K562 (cell line): ENCODE data around the gene TLE3. TPM values are rescaled to one million over a fixed set of nuclear protein-coding genes. Genes with fewer than 3 reads are reported as not detected.

Source experiments
- ETS2 ChIP-seq: IDR thresholded peaks from 2 replicates; pipeline ENCODE4 v1.6.1; 2016; ENCODE audit warnings: borderline replicate concordance, missing genetic modification characterization, mild to moderate bottlenecking, moderate library complexity, missing compliant biosample characterization; ENCODE audit not compliant: poor library complexity, severe bottlenecking
- FOXM1 ChIP-seq, 2 experiments: fragments of 450-650 bp in 1 of 2; sonication (generic) in 1 of 2; formaldehyde crosslinking in 1 of 2; IDR thresholded peaks; 2 replicates each; pipeline versions ENCODE4 v1.6.1 to v1.9.0; 2017 to 2022; ENCODE audit warnings: low read depth in 2 of 2, mild to moderate bottlenecking in 2 of 2, missing genetic modification reagents in 1 of 2, moderate library complexity in 1 of 2
- GATA2 ChIP-seq: sonication (generic); formaldehyde crosslinking; IDR thresholded peaks from 2 replicates; pipeline ENCODE4 v1.4.0; 2020; ENCODE audit warnings: mild to moderate bottlenecking, missing genetic modification reagents
- HDAC3 ChIP-seq: fragments of 450-650 bp; IDR thresholded peaks from 2 replicates; pipeline ENCODE4 v1.6.1; 2018; ENCODE audit warnings: borderline replicate concordance, mild to moderate bottlenecking, moderate library complexity; ENCODE audit not compliant: partially characterized antibody
- HNRNPLL ChIP-seq: fragments of 200-400 bp; formaldehyde crosslinking; IDR thresholded peaks from 2 replicates; pipeline ENCODE4 v1.6.1; 2017; ENCODE audit warnings: low read length, low read depth, mild to moderate bottlenecking; ENCODE audit not compliant: poor library complexity, severe bottlenecking
- KLF1 ChIP-seq: fragments of 450-650 bp; IDR thresholded peaks from 2 replicates; pipeline ENCODE4 v1.6.1; 2016; ENCODE audit warnings: missing genetic modification characterization, missing compliant biosample characterization
- NEUROD1 ChIP-seq: fragments of 150-350 bp; IDR thresholded peaks from 2 replicates; pipeline ENCODE4 v1.6.1; 2014; ENCODE audit warnings: borderline replicate concordance, low read length, low read depth; ENCODE audit not compliant: partially characterized antibody
- NFATC3 ChIP-seq: fragments of 450-650 bp; IDR thresholded peaks from 2 replicates; pipeline ENCODE4 v1.6.1; 2017; ENCODE audit warnings: mild to moderate bottlenecking
- SREBF2 ChIP-seq: sonication (generic); formaldehyde crosslinking; IDR thresholded peaks from 2 replicates; pipeline ENCODE4 v1.4.0; 2020; ENCODE audit warnings: mild to moderate bottlenecking, missing genetic modification reagents
- TGIF2 ChIP-seq: sonication (generic); formaldehyde crosslinking; IDR thresholded peaks from 2 replicates; pipeline ENCODE4 v1.8.1; 2022; ENCODE audit warnings: mild to moderate bottlenecking, missing genetic modification reagents, moderate library complexity
- ZBTB1 ChIP-seq: sonication (generic); formaldehyde crosslinking; IDR thresholded peaks from 2 replicates; pipeline ENCODE4 v1.8.1; 2023; ENCODE audit warnings: missing genetic modification reagents, low read depth, mild to moderate bottlenecking, borderline replicate concordance
- ZNF311 ChIP-seq: fragments of 250-450 bp; sonication (Bioruptor Pico); IDR thresholded peaks from 2 replicates; pipeline ENCODE4 v1.4.0; 2020; ENCODE audit warnings: mild to moderate bottlenecking, moderate library complexity
- ZNF699 ChIP-seq: fragments of 250-450 bp; sonication (Bioruptor Pico); IDR thresholded peaks from 2 replicates; pipeline ENCODE4 v1.8.0; 2021; ENCODE audit warnings: mild to moderate bottlenecking, moderate library complexity; ENCODE audit not compliant: insufficient replicate concordance
- polyA plus RNA-seq, 8 experiments: library from polyadenylated mRNA; depleted of rRNA in 4 of 8; stranded (reverse) in 5 of 8; unstranded in 3 of 8; fragments of >200 nt; fragmentation: Nextera tagmentation in 2 of 8; fragmentation: Illumina TruSeq in 1 of 8; extraction: Ambion mirVana in 2 of 8; extraction: Trizol in 1 of 8; gene quantifications; 2 replicates each; pipeline versions ENCODE4 v1.2.1 to v1.2.3, GENCODE V29; 2011 to 2014; ENCODE audit warnings: inconsistent platforms in 1 of 8, missing spikeins in 1 of 8
- total RNA-seq, 7 experiments: library from RNA; depleted of rRNA in 6 of 7; stranded (reverse); fragments of >200 nt in 6 of 7; fragmentation: Illumina TruSeq in 2 of 7; extraction: Trizol in 2 of 7; gene quantifications; 2 replicates each; pipeline versions ENCODE4 v1.2.1 to v1.2.3, GENCODE V29; 2011 to 2021; ENCODE audit warnings: low replicate concordance in 1 of 7
- TF ChIP-seq, protein P1 (sequence below): fragments of 450-650 bp; IDR thresholded peaks from 2 replicates; pipeline ENCODE4 v1.6.1; 2016; ENCODE audit warnings: missing biosample characterization, missing genetic modification characterization
- TF ChIP-seq, protein P2 (sequence below): IDR thresholded peaks from 2 replicates; pipeline ENCODE4 v1.6.1; 2012; ENCODE audit warnings: low read depth, low read length, improper control_type of control experiment, borderline replicate concordance
- TF ChIP-seq, protein P3 (sequence below): fragments of 450-650 bp; IDR thresholded peaks from 2 replicates; pipeline ENCODE4 v1.7.1; 2018; ENCODE audit warnings: mild to moderate bottlenecking, low read depth; ENCODE audit not compliant: partially characterized antibody
- TF ChIP-seq, protein P4 (sequence below): fragments of 250-450 bp; sonication (Bioruptor Pico); IDR thresholded peaks from 2 replicates; pipeline ENCODE4 v1.8.0; 2021; ENCODE audit warnings: moderate library complexity, mild to moderate bottlenecking, inconsistent platforms
- TF ChIP-seq, protein P5 (sequence below): fragments of 250-450 bp; sonication (Bioruptor Pico); IDR thresholded peaks from 2 replicates; pipeline ENCODE4 v1.5.0; 2021

The TLE3 gene
- total and polyA plus RNA-seq, 9 of the 15 experiments (the other 6 are each of a cell fraction or from before 2014, with no cell fraction given) = 1.5 to 84.2 (median 14.1) TPM

DNA sequence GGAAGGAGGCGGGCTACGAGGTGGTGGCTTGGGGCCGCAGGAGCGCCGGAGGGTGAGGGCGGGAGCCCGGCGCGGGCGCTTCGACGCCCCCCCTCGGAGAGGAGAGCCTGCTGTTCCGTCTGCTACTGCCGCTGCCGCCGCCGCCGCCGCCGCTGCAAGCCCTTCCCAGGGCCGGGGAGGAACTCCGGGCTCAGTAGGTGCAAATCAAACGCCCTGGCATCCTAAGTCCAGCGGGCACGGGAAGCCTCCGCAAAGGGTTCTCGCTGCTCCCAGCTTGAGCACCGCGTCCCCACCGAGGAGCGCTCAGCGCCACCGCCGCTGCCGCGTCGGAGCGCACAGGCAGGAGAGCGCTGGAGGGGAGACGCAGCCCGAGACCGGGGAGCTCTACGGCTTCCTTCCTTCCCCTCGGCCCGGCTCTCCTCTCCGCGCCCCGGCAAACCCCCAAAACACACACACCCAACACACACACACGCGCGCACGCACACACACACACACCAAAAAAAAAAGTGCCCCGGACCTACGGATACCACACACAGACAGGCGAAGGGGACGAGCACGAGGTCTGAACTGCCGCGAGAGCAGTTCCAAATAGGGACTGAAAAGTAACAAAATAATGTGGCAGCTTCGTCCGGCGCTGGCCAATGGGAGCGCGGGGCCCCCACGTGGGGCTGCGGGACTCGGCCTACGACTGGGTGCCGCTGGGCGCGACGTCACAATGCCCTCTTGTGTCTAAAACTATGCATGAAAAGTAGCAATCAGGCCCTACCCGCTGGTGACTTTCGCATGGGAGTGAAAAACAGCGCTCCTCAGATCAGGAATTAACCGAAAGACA is at the start of gene TLE3 (continued):
- no peak for TF ChIP-seq SREBF2
- peak; percentile 44 for TF ChIP-seq HNRNPLL
- TF ChIP-seq ZBTB1 (CRISPR knock-in tag) = no peak
- TF ChIP-seq NFATC3 = no peak
- no peak for TF ChIP-seq HDAC3
- no peak for TF ChIP-seq ETS2 (tag)
- TF ChIP-seq, protein P1, sequence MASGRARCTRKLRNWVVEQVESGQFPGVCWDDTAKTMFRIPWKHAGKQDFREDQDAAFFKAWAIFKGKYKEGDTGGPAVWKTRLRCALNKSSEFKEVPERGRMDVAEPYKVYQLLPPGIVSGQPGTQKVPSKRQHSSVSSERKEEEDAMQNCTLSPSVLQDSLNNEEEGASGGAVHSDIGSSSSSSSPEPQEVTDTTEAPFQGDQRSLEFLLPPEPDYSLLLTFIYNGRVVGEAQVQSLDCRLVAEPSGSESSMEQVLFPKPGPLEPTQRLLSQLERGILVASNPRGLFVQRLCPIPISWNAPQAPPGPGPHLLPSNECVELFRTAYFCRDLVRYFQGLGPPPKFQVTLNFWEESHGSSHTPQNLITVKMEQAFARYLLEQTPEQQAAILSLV (tag) = no peak
- TF ChIP-seq NEUROD1 = peak; percentile 18
- no peak for TF ChIP-seq ZNF311
- TF ChIP-seq GATA2 (CRISPR knock-in tag) = no peak
- TF ChIP-seq, protein P2, sequence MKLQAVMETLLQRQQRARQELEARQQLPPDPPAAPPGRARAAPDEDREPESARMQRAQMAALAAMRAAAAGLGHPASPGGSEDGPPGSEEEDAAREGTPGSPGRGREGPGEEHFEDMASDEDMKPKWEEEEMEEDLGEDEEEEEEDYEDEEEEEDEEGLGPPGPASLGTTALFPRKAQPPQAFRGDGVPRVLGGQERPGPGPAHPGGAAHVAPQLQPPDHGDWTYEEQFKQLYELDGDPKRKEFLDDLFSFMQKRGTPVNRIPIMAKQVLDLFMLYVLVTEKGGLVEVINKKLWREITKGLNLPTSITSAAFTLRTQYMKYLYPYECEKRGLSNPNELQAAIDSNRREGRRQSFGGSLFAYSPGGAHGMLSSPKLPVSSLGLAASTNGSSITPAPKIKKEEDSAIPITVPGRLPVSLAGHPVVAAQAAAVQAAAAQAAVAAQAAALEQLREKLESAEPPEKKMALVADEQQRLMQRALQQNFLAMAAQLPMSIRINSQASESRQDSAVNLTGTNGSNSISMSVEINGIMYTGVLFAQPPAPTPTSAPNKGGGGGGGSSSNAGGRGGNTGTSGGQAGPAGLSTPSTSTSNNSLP = no peak
- TF ChIP-seq TGIF2 (CRISPR knock-in tag) = no peak
- TF ChIP-seq ZNF699 = no peak
- TF ChIP-seq, protein P3, sequence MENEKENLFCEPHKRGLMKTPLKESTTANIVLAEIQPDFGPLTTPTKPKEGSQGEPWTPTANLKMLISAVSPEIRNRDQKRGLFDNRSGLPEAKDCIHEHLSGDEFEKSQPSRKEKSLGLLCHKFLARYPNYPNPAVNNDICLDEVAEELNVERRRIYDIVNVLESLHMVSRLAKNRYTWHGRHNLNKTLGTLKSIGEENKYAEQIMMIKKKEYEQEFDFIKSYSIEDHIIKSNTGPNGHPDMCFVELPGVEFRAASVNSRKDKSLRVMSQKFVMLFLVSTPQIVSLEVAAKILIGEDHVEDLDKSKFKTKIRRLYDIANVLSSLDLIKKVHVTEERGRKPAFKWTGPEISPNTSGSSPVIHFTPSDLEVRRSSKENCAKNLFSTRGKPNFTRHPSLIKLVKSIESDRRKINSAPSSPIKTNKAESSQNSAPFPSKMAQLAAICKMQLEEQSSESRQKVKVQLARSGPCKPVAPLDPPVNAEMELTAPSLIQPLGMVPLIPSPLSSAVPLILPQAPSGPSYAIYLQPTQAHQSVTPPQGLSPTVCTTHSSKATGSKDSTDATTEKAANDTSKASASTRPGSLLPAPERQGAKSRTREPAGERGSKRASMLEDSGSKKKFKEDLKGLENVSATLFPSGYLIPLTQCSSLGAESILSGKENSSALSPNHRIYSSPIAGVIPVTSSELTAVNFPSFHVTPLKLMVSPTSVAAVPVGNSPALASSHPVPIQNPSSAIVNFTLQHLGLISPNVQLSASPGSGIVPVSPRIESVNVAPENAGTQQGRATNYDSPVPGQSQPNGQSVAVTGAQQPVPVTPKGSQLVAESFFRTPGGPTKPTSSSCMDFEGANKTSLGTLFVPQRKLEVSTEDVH = no peak
- TF ChIP-seq, protein P4, sequence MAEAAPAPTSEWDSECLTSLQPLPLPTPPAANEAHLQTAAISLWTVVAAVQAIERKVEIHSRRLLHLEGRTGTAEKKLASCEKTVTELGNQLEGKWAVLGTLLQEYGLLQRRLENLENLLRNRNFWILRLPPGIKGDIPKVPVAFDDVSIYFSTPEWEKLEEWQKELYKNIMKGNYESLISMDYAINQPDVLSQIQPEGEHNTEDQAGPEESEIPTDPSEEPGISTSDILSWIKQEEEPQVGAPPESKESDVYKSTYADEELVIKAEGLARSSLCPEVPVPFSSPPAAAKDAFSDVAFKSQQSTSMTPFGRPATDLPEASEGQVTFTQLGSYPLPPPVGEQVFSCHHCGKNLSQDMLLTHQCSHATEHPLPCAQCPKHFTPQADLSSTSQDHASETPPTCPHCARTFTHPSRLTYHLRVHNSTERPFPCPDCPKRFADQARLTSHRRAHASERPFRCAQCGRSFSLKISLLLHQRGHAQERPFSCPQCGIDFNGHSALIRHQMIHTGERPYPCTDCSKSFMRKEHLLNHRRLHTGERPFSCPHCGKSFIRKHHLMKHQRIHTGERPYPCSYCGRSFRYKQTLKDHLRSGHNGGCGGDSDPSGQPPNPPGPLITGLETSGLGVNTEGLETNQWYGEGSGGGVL = no peak
- no peak for TF ChIP-seq KLF1 (tag)
- no peak for TF ChIP-seq FOXM1 (IDR thresholded peaks at IDR 0.05; ENCODE audit: low read depth)
- no peak for TF ChIP-seq FOXM1 (CRISPR knock-in tag; IDR thresholded peaks at IDR 0.05; ENCODE audit: low read depth)
- TF ChIP-seq, protein P5, sequence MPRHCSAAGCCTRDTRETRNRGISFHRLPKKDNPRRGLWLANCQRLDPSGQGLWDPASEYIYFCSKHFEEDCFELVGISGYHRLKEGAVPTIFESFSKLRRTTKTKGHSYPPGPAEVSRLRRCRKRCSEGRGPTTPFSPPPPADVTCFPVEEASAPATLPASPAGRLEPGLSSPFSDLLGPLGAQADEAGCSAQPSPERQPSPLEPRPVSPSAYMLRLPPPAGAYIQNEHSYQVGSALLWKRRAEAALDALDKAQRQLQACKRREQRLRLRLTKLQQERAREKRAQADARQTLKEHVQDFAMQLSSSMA (CRISPR knock-in tag) = no peak
